CD14-positive monocyte (primary cell): ENCODE measurements around the gene TPK1. TPM values are rescaled to one million over a fixed set of nuclear protein-coding genes. Genes with fewer than 3 reads are reported as not detected.

Experiments
- DNase-seq, 3 donors: peaks; one replicate each; pipeline ENCODE4 v3.0.0-alpha.2; 2011 to 2022
- H2AFZ ChIP-seq: 2 replicates; pipeline ENCODE4 v1.6.0; 2012; ENCODE audit warnings: mild to moderate bottlenecking, low read depth, low read length, inconsistent platforms; ENCODE audit not compliant: insufficient read depth, poor library complexity, severe bottlenecking
- H3K27ac ChIP-seq, 2 donors: 1 replicate in 1 of 2; 2 replicates in 1 of 2; pipeline ENCODE4 v1.5.1; 2012 to 2013; ENCODE audit warnings: low read length in 2 of 2, control low read depth in 1 of 2, inconsistent platforms in 1 of 2, low read depth in 1 of 2, mild to moderate bottlenecking in 1 of 2
- H3K27me3 ChIP-seq, 2 donors: one replicate each; pipeline versions ENCODE4 v1.6.0 to v1.6.1; 2011 to 2013; ENCODE audit warnings: low read length in 2 of 2; ENCODE audit not compliant: control insufficient read depth in 2 of 2, insufficient read depth in 2 of 2
- H3K36me3 ChIP-seq, 2 donors: replicated peaks in 1 of 2; 1 replicate in 1 of 2; 2 replicates in 1 of 2; pipeline versions ENCODE4 v1.5.1 to v1.6.1; 2012 to 2013; ENCODE audit warnings: low read length in 2 of 2, control low read depth in 1 of 2, inconsistent platforms in 1 of 2, mild to moderate bottlenecking in 1 of 2; ENCODE audit not compliant: insufficient read depth in 2 of 2, control insufficient read depth in 1 of 2
- H3K4me1 ChIP-seq, 2 donors: 1 replicate in 1 of 2; 2 replicates in 1 of 2; pipeline versions ENCODE4 v1.5.1 to v1.6.1; 2012 to 2013; ENCODE audit warnings: low read length in 2 of 2, control low read depth in 1 of 2, inconsistent platforms in 1 of 2, mild to moderate bottlenecking in 1 of 2, moderate library complexity in 1 of 2; ENCODE audit not compliant: insufficient read depth in 2 of 2, control insufficient read depth in 1 of 2
- H3K4me2 ChIP-seq: replicated peaks from 2 replicates; pipeline ENCODE3; 2012; ENCODE audit warnings: low read length, moderate library complexity, mild to moderate bottlenecking; ENCODE audit not compliant: poor library complexity, severe bottlenecking; ENCODE audit errors: extremely low read depth
- H3K4me3 ChIP-seq, 3 experiments: fragments of 200-600 bp in 1 of 3; sonication (generic) in 1 of 3; replicated peaks in 1 of 3; 1 replicate in 2 of 3; 2 replicates in 1 of 3; pipeline ENCODE4 v1.5.1; 2011 to 2013; ENCODE audit warnings: low read length in 3 of 3, mild to moderate bottlenecking in 3 of 3, control low read depth in 2 of 3, low read depth in 2 of 3, inconsistent platforms in 1 of 3, moderate library complexity in 1 of 3
- H3K79me2 ChIP-seq: 2 replicates; pipeline ENCODE4 v1.6.0; 2012; ENCODE audit warnings: mild to moderate bottlenecking, control low read depth, inconsistent platforms, low read length, moderate library complexity; ENCODE audit not compliant: insufficient read depth
- H3K9ac ChIP-seq: 2 replicates; pipeline ENCODE4 v1.6.0; 2017; ENCODE audit warnings: low read length, mild to moderate bottlenecking; ENCODE audit not compliant: insufficient read depth, poor library complexity, severe bottlenecking
- H3K9me3 ChIP-seq, 2 donors: replicated peaks in 1 of 2; 1 replicate in 1 of 2; 2 replicates in 1 of 2; pipeline versions ENCODE4 v1.5.1 to v1.6.1; 2012 to 2013; ENCODE audit warnings: low read length in 2 of 2, control low read depth in 1 of 2; ENCODE audit not compliant: control insufficient read depth in 1 of 2, insufficient read depth in 1 of 2
- H4K20me1 ChIP-seq: 2 replicates; pipeline ENCODE4 v1.6.0; 2012; ENCODE audit warnings: mild to moderate bottlenecking, low read length, control low read depth, moderate library complexity; ENCODE audit not compliant: insufficient read depth
- H3K27ac Mint-ChIP-seq, 7 donors: one replicate each; pipeline ENCODE4 v1.8.0; 2020; ENCODE audit warnings: mild to moderate bottlenecking in 7 of 7, mixed read lengths in 7 of 7, moderate library complexity in 6 of 7, inconsistent platforms in 2 of 7
- H3K27me3 Mint-ChIP-seq, 3 donors: one replicate each; pipeline ENCODE4 v1.8.0; 2021 to 2022; ENCODE audit warnings: low read depth in 3 of 3, mild to moderate bottlenecking in 3 of 3, mixed read lengths in 3 of 3, moderate library complexity in 3 of 3, inconsistent platforms in 1 of 3
- H3K36me3 Mint-ChIP-seq, 2 donors: one replicate each; pipeline ENCODE4 v1.8.0; 2020; ENCODE audit warnings: mixed read lengths in 2 of 2, inconsistent platforms in 1 of 2, mild to moderate bottlenecking in 1 of 2
- H3K4me1 Mint-ChIP-seq: one replicate; pipeline ENCODE4 v1.8.0; 2020; ENCODE audit warnings: mild to moderate bottlenecking, mixed read lengths
- H3K4me3 Mint-ChIP-seq, 2 donors: one replicate each; pipeline ENCODE4 v1.8.0; 2020; ENCODE audit warnings: mild to moderate bottlenecking in 2 of 2, mixed read lengths in 2 of 2, moderate library complexity in 1 of 2
- H3K9me3 Mint-ChIP-seq, 7 donors: one replicate each; pipeline ENCODE4 v1.8.0; 2020 to 2022; ENCODE audit warnings: mixed read lengths in 7 of 7, mild to moderate bottlenecking in 6 of 7, moderate library complexity in 6 of 7, inconsistent platforms in 2 of 7
- WGBS: methylation state at CpG from one replicate; pipeline ENCODE4 v1.1.5; 2013; ENCODE audit warnings: missing lambda C conversion rate; ENCODE audit not compliant: insufficient coverage; 5-methylcytosine and 5-hydroxymethylcytosine counted together
- intact Hi-C, 2 donors: fragments of 100-400 bp; cut with micrococcal nuclease; formaldehyde crosslinking; loops; one replicate each; pipeline versions ENCODE4 v1.15.0 to v1.15.1; 2023
- polyA plus RNA-seq, 3 donors: library from polyadenylated mRNA; depleted of rRNA in 1 of 3; unstranded in 2 of 3; stranded (reverse) in 1 of 3; fragments of 300-500 nt in 2 of 3; fragments of >200 nt in 1 of 3; fragmentation: Illumina TruSeq in 2 of 3; gene quantifications; 1 replicate in 2 of 3; 2 replicates in 1 of 3; pipeline ENCODE4 v1.2.3, GENCODE V29; 2012 to 2021
- TF ChIP-seq, protein P1 (sequence below): fragments of 200-600 bp; IDR thresholded peaks from one replicate; pipeline ENCODE4 v1.8.0; 2022; ENCODE audit warnings: antibody characterized with exemption, mild to moderate bottlenecking

Gene TPK1
- polyA plus RNA-seq, 3 donors, result 18.9 to 33.8 (median 33.1) TPM

DNA sequence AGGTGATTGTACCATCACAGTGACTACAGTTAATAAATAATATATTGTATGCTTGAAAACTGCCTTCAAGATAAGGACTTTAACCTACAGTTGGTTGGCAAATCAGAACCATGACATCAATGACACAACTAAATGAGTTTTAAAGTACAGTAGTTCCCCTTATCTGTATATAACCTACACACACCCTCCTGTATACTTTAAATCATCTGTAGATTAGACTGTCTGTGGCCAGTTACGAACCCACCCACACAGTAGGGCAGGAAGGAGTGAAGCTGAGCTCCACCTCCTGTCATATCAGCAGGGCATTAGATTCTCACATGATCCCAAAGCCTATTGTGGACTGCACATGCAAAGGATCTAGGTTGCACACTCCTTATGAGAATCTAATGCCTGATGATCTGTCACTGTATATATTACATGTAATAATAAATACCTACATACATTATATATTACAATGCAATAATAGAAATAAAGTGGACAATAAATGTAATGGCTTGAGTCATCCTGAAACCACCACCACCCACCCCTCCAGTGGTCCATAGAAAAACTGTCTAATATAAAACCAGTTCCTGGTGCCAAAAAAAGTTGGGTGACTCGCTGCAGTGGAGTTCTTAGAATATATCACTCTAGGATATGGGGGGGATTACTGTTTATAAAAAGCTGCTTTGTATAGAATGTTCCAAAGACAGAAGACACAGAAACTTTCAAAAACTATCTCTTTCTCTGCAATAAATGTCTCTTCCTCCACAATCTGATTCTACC, 5.6 kb downstream of the TPK1 start:
- WGBS, result no CpG with 5 or more reads among the region's 2 CpGs
- TF ChIP-seq, protein P1, sequence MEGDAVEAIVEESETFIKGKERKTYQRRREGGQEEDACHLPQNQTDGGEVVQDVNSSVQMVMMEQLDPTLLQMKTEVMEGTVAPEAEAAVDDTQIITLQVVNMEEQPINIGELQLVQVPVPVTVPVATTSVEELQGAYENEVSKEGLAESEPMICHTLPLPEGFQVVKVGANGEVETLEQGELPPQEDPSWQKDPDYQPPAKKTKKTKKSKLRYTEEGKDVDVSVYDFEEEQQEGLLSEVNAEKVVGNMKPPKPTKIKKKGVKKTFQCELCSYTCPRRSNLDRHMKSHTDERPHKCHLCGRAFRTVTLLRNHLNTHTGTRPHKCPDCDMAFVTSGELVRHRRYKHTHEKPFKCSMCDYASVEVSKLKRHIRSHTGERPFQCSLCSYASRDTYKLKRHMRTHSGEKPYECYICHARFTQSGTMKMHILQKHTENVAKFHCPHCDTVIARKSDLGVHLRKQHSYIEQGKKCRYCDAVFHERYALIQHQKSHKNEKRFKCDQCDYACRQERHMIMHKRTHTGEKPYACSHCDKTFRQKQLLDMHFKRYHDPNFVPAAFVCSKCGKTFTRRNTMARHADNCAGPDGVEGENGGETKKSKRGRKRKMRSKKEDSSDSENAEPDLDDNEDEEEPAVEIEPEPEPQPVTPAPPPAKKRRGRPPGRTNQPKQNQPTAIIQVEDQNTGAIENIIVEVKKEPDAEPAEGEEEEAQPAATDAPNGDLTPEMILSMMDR, result no peak
- H3K27ac Mint-ChIP-seq, result peak overlapping the region in 1 of 7 donors; percentile 30
- Histone ChIP-seq H3K27me3 (no peaks in the 10 kb centered on the region), H3K9me3 (no peaks in the 10 kb centered on the region), H3K79me2 (peaks cover 11% of the 10 kb centered on the region), H3K4me3 (no peak overlapping the region), H3K4me1 (peaks cover 9 to 15% of the 10 kb centered on the region in 2 donors), H4K20me1 (peaks cover 3% of the 10 kb centered on the region), H3K4me2 (no peak overlapping the region), H3K36me3 (no peaks in the 10 kb centered on the region), H3K9ac (no peak overlapping the region), H3K27ac (no peak overlapping the region), H2AFZ (no peak overlapping the region)
- peaks cover 0 to 2% (median 1%) of the 10 kb centered on the region in 3 donors for H3K27me3 Mint-ChIP-seq
- no peak for DNase-seq
- peaks cover 0 to 3% (median 0%) of the 10 kb centered on the region in 7 donors for H3K9me3 Mint-ChIP-seq
- H3K4me1 Mint-ChIP-seq, result peaks cover 19% of the 10 kb centered on the region
- peaks cover 11 to 13% of the 10 kb centered on the region in 2 donors for H3K36me3 Mint-ChIP-seq
- intact Hi-C loops, result no loop called here
- H3K4me3 Mint-ChIP-seq, result no peak overlapping the region

DNA sequence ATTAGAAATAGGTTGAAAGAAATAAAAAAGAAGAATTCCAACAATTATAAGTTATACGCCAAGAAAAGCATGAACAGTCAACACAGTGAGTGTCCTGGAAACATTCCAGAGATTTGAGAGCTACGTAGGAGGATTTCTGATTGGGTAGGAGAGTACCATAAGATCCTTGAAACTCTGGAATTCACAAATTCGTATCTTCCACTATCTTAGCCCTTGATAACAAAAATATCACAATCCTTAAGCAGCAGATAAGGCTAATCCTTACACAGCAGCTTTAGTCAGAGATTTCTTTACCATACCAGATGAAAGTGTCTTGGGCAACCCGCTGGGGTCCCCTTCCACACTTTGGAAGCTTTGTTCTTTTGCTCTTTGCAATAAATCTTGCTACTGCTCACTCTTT, 8.2 kb downstream of the TPK1 start:
- DNase-seq, result no peak
- H3K79me2 ChIP-seq, result peaks cover 8% of the 10 kb centered on the region
- no peaks in the 10 kb centered on the region for H3K36me3 ChIP-seq
- H3K27me3 ChIP-seq, result no peaks in the 10 kb centered on the region
- no peaks in the 10 kb centered on the region for H3K9me3 ChIP-seq
- intact Hi-C loops, result no loop called here
- H3K9me3 Mint-ChIP-seq, result peaks cover 0 to 3% (median 0%) of the 10 kb centered on the region in 7 donors
- H3K27ac Mint-ChIP-seq, result no peak overlapping the region
- peaks cover 3% of the 10 kb centered on the region for H4K20me1 ChIP-seq
- no peak overlapping the region for H3K4me3 ChIP-seq
- H3K4me2 ChIP-seq, result no peak overlapping the region
- H3K9ac ChIP-seq, result no peak overlapping the region
- H3K4me1 ChIP-seq, result no peaks in the 10 kb centered on the region
- H3K36me3 Mint-ChIP-seq, result peaks cover 10 to 12% of the 10 kb centered on the region in 2 donors
- H3K27me3 Mint-ChIP-seq, result peaks cover 0 to 2% (median 0%) of the 10 kb centered on the region in 3 donors
- H2AFZ ChIP-seq, result no peak overlapping the region
- H3K27ac ChIP-seq, result no peak overlapping the region
- peaks cover 7% of the 10 kb centered on the region for H3K4me1 Mint-ChIP-seq
- WGBS, result no CpG with 5 or more reads among the region's 4 CpGs
- TF ChIP-seq, protein P1, result no peak
- H3K4me3 Mint-ChIP-seq, result no peak overlapping the region
